ENCODE results near the gene SLN. TPM values are rescaled to one million over a fixed set of nuclear protein-coding genes. Genes with fewer than 3 reads are reported as not detected.
"Not testable (repeated sequence)": the region's sequence is repeated elsewhere in the genome, so short reads cannot be mapped to it uniquely, and the experiment has no call there.

The SLN gene
- not detected for total RNA-seq
- polyA plus RNA-seq: not detected

DNA sequence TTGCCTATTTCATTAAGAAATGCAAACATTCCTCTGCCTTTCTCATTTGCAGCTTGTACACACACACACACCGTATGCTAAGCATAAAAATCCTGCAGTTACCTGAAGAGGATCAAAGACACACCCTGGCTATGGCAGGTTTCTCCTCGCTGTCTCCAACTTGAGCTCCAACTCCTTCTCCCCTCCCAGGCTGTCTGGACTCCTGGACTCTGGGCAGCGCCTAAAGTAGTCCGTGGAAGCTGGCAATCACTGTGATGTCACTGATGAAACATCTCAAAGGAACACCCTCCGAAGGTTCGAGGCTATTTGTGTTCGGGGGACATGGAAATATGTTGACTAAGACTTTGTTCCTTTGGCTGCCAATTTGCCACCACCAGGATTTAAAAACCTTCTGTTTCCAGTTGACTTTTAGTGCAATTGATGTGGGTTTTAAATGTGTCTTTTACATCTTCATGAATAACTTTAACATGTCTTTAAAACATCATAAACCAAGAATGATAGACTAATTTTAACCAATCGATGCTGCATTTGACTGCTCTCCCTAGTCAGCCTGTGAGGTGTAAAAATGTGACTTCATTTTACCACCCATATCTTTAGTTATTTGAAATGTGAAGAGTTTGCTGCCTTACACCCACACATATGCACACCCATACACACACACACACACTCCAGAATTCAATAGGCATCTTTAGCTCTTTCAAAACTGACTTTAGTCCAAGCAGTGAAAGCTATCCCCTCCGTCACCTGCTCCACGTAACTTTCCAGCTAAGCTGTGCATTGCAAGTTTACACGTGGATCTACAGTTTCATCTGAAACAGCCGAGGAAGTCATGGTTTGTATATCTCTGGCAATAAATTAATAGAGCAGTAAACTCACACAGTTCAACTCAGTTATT, at the start of gene SLN:
SLN (minus strand) TSS at position 196 of the 895 bp plus-strand sequence.
- Histone ChIP-seq H3K9me3 (ENCODE audit: low read length) (no peaks in the 10 kb centered on the region), H3K27ac (ENCODE audit: low read depth, low read length) (no peak within 1 kb of the TSS), H3K27me3 (ENCODE audit: insufficient read depth, low read length, poor library complexity, severe bottlenecking) (no peaks in the 10 kb centered on the region), H3K4me1 (ENCODE audit: insufficient read depth, low read length) (no peaks in the 10 kb centered on the region), H3K36me3 (ENCODE audit: insufficient read depth, low read length) (no peaks in the 10 kb centered on the region), H3K4me3 (ENCODE audit: low read length) (no peak within 1 kb of the TSS)
- peaks cover 17 to 47% of the 10 kb centered on the region in 2 donors for H3K27me3 Mint-ChIP-seq
- POLR2A ChIA-PET: no interaction called here
- H3K9me3 Mint-ChIP-seq: peaks cover 0 to 2% (median 0%) of the 10 kb centered on the region in 5 donors
- no peaks in the 10 kb centered on the region for H3K4me1 Mint-ChIP-seq
- CTCF ChIA-PET: no interaction called here
- H3K4me3 Mint-ChIP-seq: no peak within 1 kb of the TSS
- no peaks in the 10 kb centered on the region for H3K36me3 Mint-ChIP-seq
- no peak for DNase-seq
- H3K27ac Mint-ChIP-seq: no peak within 1 kb of the TSS

DNA sequence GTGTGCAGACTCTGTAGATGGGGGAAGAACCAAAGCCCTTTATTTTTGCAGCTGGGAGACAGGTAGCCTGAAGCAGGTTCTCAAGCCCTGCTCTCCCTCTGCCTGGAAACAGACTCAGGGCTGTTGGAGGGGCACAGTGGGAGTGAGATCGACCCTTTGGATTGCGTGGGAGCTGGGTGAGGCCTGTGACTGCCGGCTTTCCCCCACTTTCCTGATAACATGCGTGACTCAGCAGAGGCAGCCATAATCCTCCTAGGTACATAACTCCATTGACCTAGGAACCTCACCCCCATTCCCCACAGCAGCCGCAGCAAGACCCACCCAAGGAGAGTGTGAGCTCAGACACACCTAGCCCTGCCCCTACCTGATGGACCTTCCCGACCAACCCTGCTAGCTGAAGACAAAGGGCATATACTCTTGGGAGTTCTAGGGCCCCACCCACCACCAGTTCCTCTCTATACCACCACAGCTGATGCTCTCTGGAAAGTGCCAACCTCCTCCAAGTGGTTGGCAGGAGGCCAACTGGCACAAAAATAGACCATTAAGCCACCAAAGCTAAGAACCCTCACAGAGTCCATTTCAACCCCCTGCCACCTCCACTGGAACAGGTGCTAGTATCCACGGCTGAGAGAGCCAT, 47.0 kb upstream of the SLN start:
- H3K27me3 ChIP-seq (ENCODE audit: insufficient read depth, low read length, poor library complexity, severe bottlenecking); H3K27ac Mint-ChIP-seq; POLR2A ChIA-PET; H3K4me1 ChIP-seq (ENCODE audit: insufficient read depth, low read length); H3K4me3 Mint-ChIP-seq; H3K4me3 ChIP-seq (ENCODE audit: low read length); H3K9me3 ChIP-seq (ENCODE audit: low read length); H3K9me3 Mint-ChIP-seq; H3K27ac ChIP-seq (ENCODE audit: low read depth, low read length); H3K4me1 Mint-ChIP-seq; DNase-seq; H3K36me3 ChIP-seq (ENCODE audit: insufficient read depth, low read length); H3K36me3 Mint-ChIP-seq: not testable (repeated sequence)
- H3K27me3 Mint-ChIP-seq: peaks cover 27 to 66% of the 10 kb centered on the region in 2 donors
- CTCF ChIA-PET: interaction anchor here (0.6 kb wide), 1 partner anchor 58 kb away, joined by 3 read pairs; no protein-coding TSS in a partner anchor

DNA sequence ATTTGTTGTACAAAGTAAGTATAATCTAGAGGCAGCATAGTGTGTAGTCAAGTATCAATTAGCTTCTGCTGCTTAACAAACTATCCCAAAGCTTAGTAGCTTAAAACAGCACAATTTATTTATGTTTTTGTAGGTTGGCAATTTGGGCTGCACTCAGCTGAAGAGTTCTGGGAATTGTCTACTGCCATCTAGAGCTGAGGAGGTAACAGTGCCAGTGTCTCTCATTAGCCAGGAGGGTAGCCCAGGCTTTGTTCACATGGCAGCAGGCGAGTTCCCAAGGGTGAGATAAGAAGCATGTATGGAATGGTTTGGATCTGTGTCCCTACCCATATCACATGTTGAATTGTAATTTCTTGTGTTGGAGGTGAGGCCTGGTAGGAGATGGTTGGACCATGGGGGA, 45.8 kb upstream of the SLN start:
- CTCF ChIA-PET: interaction anchor here (1.0 kb wide), 1 partner anchor 13 kb away, joined by 3 read pairs; no protein-coding TSS in a partner anchor
- H3K4me3 ChIP-seq (ENCODE audit: low read length): no peak overlapping the region
- no peaks in the 10 kb centered on the region for H3K9me3 ChIP-seq (ENCODE audit: low read length)
- POLR2A ChIA-PET: no interaction called here
- H3K9me3 Mint-ChIP-seq: peaks cover 0 to 9% (median 0%) of the 10 kb centered on the region in 5 donors
- H3K27me3 Mint-ChIP-seq: peaks cover 27 to 72% of the 10 kb centered on the region in 2 donors
- H3K27ac ChIP-seq (ENCODE audit: low read depth, low read length): no peak overlapping the region
- H3K4me1 ChIP-seq (ENCODE audit: insufficient read depth, low read length): no peaks in the 10 kb centered on the region
- no peaks in the 10 kb centered on the region for H3K27me3 ChIP-seq (ENCODE audit: insufficient read depth, low read length, poor library complexity, severe bottlenecking)
- no peaks in the 10 kb centered on the region for H3K36me3 Mint-ChIP-seq
- no peaks in the 10 kb centered on the region for H3K36me3 ChIP-seq (ENCODE audit: insufficient read depth, low read length)
- no peaks in the 10 kb centered on the region for H3K4me1 Mint-ChIP-seq
- DNase-seq: no peak
- H3K4me3 Mint-ChIP-seq: no peak overlapping the region
- H3K27ac Mint-ChIP-seq: no peak overlapping the region

DNA sequence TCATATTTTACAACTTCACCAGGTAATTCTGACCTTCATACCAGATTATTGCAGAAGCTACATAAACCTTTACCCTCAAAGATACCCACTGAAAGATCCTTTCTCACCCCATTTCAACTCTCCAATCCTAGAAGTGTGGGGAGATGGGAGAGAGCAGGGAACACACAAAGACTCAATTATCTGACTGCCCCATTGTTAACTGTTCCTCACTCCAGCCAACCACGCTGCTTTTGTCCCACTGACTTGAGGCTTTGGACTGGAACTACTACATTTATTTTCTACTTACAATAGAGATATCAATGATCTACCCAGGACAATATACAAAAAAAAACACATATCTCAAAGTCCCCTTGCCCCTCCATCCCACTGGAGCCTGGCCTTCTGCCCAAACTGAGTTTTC, 44.7 kb upstream of the SLN start:
- H3K4me1 Mint-ChIP-seq: no peaks in the 10 kb centered on the region
- no peaks in the 10 kb centered on the region for H3K36me3 Mint-ChIP-seq
- H3K27me3 Mint-ChIP-seq: peaks cover 27 to 70% of the 10 kb centered on the region in 2 donors
- H3K4me3 ChIP-seq (ENCODE audit: low read length): no peak overlapping the region
- POLR2A ChIA-PET: no interaction called here
- CTCF ChIA-PET: no interaction called here
- H3K27me3 ChIP-seq (ENCODE audit: insufficient read depth, low read length, poor library complexity, severe bottlenecking): no peaks in the 10 kb centered on the region
- DNase-seq: no peak
- no peak overlapping the region for H3K4me3 Mint-ChIP-seq
- H3K36me3 ChIP-seq (ENCODE audit: insufficient read depth, low read length): no peaks in the 10 kb centered on the region
- peaks cover 0 to 9% (median 0%) of the 10 kb centered on the region in 5 donors for H3K9me3 Mint-ChIP-seq
- H3K4me1 ChIP-seq (ENCODE audit: insufficient read depth, low read length): no peaks in the 10 kb centered on the region
- H3K27ac Mint-ChIP-seq: peak overlapping the region in 1 of 8 donors; percentile 10
- no peak overlapping the region for H3K27ac ChIP-seq (ENCODE audit: low read depth, low read length)
- H3K9me3 ChIP-seq (ENCODE audit: low read length): no peaks in the 10 kb centered on the region

DNA sequence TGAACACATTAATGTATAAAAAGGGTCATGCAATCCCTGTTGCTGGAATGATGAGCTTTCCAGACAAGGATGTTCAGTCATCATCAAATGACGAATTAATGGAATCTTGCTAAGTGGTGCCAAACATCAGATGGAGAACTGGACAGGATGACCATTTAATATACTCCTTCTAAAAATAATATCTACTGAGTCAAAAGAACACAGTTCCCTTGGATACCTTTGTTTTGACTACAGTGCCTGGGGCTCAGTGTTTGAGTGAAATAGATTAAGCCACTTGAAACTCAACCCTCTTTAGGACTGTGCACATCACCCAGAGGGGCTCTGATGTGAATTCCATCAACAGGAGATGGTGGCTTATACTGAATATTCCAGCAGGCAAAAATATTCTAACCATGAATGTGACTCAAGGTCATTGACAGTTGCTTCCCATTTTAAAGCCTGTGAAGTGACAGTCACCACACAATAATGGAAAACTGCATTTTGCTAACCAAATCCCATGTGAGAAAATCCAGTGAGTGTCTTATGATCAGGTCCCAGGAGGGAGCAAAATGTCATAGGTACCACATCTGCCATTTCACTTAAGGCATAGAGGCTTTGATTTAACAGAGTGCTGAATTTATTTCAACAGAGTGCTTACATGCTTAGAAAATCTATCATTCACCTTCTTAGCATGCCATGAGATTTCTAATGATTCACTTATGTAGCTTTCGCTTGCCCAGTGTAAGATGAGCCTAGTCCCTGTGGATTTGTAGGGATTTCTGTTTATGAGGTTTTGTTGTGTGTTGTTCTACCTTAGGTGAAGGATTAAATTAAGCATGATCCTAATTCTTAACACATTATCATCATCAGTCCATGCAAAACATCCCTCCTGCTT, 41.3 kb upstream of the SLN start:
- H3K27me3 ChIP-seq (ENCODE audit: insufficient read depth, low read length, poor library complexity, severe bottlenecking): no peaks in the 10 kb centered on the region
- H3K36me3 Mint-ChIP-seq: no peaks in the 10 kb centered on the region
- H3K36me3 ChIP-seq (ENCODE audit: insufficient read depth, low read length): no peaks in the 10 kb centered on the region
- no peak overlapping the region for H3K4me3 Mint-ChIP-seq
- no peak for DNase-seq
- H3K27ac ChIP-seq (ENCODE audit: low read depth, low read length): no peak overlapping the region
- no peak overlapping the region for H3K27ac Mint-ChIP-seq
- H3K9me3 ChIP-seq (ENCODE audit: low read length): no peaks in the 10 kb centered on the region
- ChIA-PET POLR2A (no interaction called here), CTCF (no interaction called here)
- H3K27me3 Mint-ChIP-seq: peaks cover 10 to 54% of the 10 kb centered on the region in 2 donors
- no peak overlapping the region for H3K4me3 ChIP-seq (ENCODE audit: low read length)
- H3K4me1 Mint-ChIP-seq: no peaks in the 10 kb centered on the region
- no peaks in the 10 kb centered on the region for H3K4me1 ChIP-seq (ENCODE audit: insufficient read depth, low read length)
- H3K9me3 Mint-ChIP-seq: peaks cover 0 to 5% (median 0%) of the 10 kb centered on the region in 5 donors

DNA sequence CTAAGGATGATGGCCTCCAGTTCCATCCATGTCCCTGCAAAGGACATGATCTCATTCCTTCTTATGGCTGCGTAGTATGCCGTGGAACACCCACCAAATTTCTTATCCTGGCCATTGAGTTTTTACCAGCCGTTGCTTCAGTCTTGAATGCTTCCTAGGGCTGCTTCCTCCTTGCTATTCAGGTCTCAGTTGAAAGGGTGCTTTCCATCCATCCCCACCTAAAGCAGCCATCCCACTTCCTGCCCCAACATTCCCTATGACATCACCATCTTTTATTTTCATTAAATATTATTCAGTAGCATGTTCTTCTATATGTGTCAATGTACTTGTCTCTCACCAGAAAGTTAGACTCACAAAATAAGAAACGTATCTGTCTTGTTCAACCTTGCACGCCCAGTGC, 40.7 kb upstream of the SLN start:
- no peak overlapping the region for H3K4me3 Mint-ChIP-seq
- Histone ChIP-seq H3K4me1 (ENCODE audit: insufficient read depth, low read length) (no peaks in the 10 kb centered on the region), H3K27ac (ENCODE audit: low read depth, low read length) (no peak overlapping the region), H3K27me3 (ENCODE audit: insufficient read depth, low read length, poor library complexity, severe bottlenecking) (no peaks in the 10 kb centered on the region), H3K9me3 (ENCODE audit: low read length) (no peaks in the 10 kb centered on the region), H3K4me3 (ENCODE audit: low read length) (no peak overlapping the region), H3K36me3 (ENCODE audit: insufficient read depth, low read length) (no peaks in the 10 kb centered on the region)
- peaks cover 0 to 5% (median 0%) of the 10 kb centered on the region in 5 donors for H3K9me3 Mint-ChIP-seq
- DNase-seq: no peak
- no peak overlapping the region for H3K27ac Mint-ChIP-seq
- H3K36me3 Mint-ChIP-seq: no peaks in the 10 kb centered on the region
- ChIA-PET POLR2A (no interaction called here), CTCF (no interaction called here)
- H3K27me3 Mint-ChIP-seq: peaks cover 6 to 47% of the 10 kb centered on the region in 2 donors
- no peaks in the 10 kb centered on the region for H3K4me1 Mint-ChIP-seq

DNA sequence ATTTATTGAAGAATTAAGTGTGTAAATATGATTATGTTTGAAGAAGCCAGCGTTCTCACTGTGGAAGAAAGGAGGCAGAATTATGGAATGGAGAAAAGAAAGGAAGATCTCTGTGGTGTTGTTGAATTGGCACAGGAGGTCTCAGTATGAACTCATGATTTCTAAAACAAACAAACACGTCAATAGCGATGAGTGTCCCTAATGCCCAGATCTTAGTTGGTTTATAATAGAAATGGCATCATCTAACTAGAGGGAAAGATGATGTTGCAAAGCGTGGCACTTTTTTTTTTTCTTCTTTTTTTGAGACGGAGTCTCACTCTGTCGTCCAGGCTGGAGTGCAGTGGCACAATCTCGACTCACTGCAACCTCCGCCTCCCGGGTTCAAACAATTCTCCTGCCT, 39.2 kb upstream of the SLN start:
- Mint-ChIP-seq H3K4me1 (no peaks in the 10 kb centered on the region), H3K27ac (no peak overlapping the region), H3K27me3 (peaks cover 2 to 36% of the 10 kb centered on the region in 2 donors), H3K4me3 (no peak overlapping the region), H3K9me3 (no peaks in the 10 kb centered on the region), H3K36me3 (no peaks in the 10 kb centered on the region)
- CTCF ChIA-PET: no interaction called here
- no peaks in the 10 kb centered on the region for H3K4me1 ChIP-seq (ENCODE audit: insufficient read depth, low read length)
- no peak for DNase-seq
- POLR2A ChIA-PET: no interaction called here
- no peaks in the 10 kb centered on the region for H3K36me3 ChIP-seq (ENCODE audit: insufficient read depth, low read length)
- H3K27me3 ChIP-seq (ENCODE audit: insufficient read depth, low read length, poor library complexity, severe bottlenecking): no peaks in the 10 kb centered on the region
- H3K27ac ChIP-seq (ENCODE audit: low read depth, low read length): no peak overlapping the region
- H3K9me3 ChIP-seq (ENCODE audit: low read length): no peaks in the 10 kb centered on the region
- no peak overlapping the region for H3K4me3 ChIP-seq (ENCODE audit: low read length)

DNA sequence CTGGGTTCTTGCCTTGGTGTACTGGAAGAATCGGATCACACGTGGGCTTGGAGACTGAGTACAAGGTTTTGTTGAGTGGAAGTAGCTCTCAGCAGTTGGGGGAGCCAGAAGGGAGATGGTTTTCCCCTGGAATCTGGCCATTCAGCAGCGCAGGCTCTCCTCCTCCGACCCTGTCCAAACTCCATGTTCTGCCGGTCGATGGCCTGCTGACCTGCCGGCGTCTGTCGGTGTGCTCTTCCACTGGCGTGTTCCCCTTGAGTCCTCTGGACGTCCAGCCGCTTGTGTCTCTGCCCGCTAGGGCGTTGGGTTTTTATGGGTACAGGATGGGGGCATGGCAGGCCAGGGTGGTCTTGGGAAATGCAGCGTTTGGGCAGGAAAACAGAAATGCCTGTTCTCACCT, 38.5 kb upstream of the SLN start:
- Histone ChIP-seq H3K4me3 (ENCODE audit: low read length) (no peak overlapping the region), H3K27me3 (ENCODE audit: insufficient read depth, low read length, poor library complexity, severe bottlenecking) (no peaks in the 10 kb centered on the region), H3K27ac (ENCODE audit: low read depth, low read length) (no peak overlapping the region), H3K9me3 (ENCODE audit: low read length) (no peaks in the 10 kb centered on the region), H3K36me3 (ENCODE audit: insufficient read depth, low read length) (no peaks in the 10 kb centered on the region), H3K4me1 (ENCODE audit: insufficient read depth, low read length) (no peaks in the 10 kb centered on the region)
- Mint-ChIP-seq H3K4me3 (no peak overlapping the region), H3K4me1 (no peaks in the 10 kb centered on the region), H3K27ac (no peak overlapping the region), H3K9me3 (no peaks in the 10 kb centered on the region), H3K27me3 (peaks cover 2 to 33% of the 10 kb centered on the region in 2 donors), H3K36me3 (no peaks in the 10 kb centered on the region)
- POLR2A ChIA-PET: no interaction called here
- CTCF ChIA-PET: no interaction called here
- no peak for DNase-seq
